Ovary (tissue), 3 donors: ENCODE measurements around the gene TMEM131.

Experiments used
- EP300 ChIP-seq: sonication (generic); formaldehyde crosslinking; IDR thresholded peaks from one replicate; pipeline ENCODE4 v1.6.1; 2017; ENCODE audit warnings: antibody characterized with exemption
- POLR2A ChIP-seq: fragments of 450-650 bp; IDR thresholded peaks from one replicate; pipeline ENCODE4 v1.6.1; 2017; ENCODE audit warnings: antibody characterized with exemption, mild to moderate bottlenecking, moderate library complexity
- TF ChIP-seq, protein P1 (sequence below), 3 donors: fragments of 450-650 bp in 2 of 3; fragments of 200-600 bp in 1 of 3; IDR thresholded peaks; one replicate each; pipeline versions ENCODE4 v1.5.1 to v1.8.0; 2016 to 2022; ENCODE audit warnings: antibody characterized with exemption in 3 of 3, mild to moderate bottlenecking in 1 of 3
- donor health status: DM: no; HTN: no; CAD: no.

- TF ChIP-seq, protein P1, sequence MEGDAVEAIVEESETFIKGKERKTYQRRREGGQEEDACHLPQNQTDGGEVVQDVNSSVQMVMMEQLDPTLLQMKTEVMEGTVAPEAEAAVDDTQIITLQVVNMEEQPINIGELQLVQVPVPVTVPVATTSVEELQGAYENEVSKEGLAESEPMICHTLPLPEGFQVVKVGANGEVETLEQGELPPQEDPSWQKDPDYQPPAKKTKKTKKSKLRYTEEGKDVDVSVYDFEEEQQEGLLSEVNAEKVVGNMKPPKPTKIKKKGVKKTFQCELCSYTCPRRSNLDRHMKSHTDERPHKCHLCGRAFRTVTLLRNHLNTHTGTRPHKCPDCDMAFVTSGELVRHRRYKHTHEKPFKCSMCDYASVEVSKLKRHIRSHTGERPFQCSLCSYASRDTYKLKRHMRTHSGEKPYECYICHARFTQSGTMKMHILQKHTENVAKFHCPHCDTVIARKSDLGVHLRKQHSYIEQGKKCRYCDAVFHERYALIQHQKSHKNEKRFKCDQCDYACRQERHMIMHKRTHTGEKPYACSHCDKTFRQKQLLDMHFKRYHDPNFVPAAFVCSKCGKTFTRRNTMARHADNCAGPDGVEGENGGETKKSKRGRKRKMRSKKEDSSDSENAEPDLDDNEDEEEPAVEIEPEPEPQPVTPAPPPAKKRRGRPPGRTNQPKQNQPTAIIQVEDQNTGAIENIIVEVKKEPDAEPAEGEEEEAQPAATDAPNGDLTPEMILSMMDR (IDR thresholded peaks at IDR 0.05), result no peak
- TF ChIP-seq EP300 (no peak), POLR2A (no peak)
These were observed 251.8 kb downstream of the TMEM131 start for GRCh38 chr2:97743913-97744312.
